Caco-2 (cell line): ENCODE data around the gene CCDC85C. TPM values are rescaled to one million over a fixed set of nuclear protein-coding genes. Genes with fewer than 3 reads are reported as not detected.

Experiments used
- BruUV-seq: library from RNA; stranded (reverse); fragments of 400-500 nt; replicated peaks from 2 replicates; lab custom pipeline; 2021; lab: Mats Ljungman, UMichigan
- CTCF ChIA-PET: fragments of 300-600 bp; sonication (Branson Sonifier 250); formaldehyde crosslinking; loops from one replicate; lab custom pipeline; 2022; ENCODE audit warnings: antibody characterized with exemption; lab: Charles Lee
- POLR2A ChIA-PET: fragments of 300-600 bp; sonication (Branson Sonifier 250); formaldehyde crosslinking; loops from one replicate; lab custom pipeline; 2022; ENCODE audit warnings: antibody characterized with exemption; lab: Charles Lee
- DNase-seq, 2 experiments: peaks; one replicate each; pipeline versions ENCODE4 v3.0.0 to v3.0.0-alpha.2; 2020 to 2022
- H3K27me3 ChIP-seq: replicated peaks from 2 replicates; pipeline ENCODE4 v1.6.0; 2011; ENCODE audit warnings: low read length; ENCODE audit not compliant: control insufficient read depth, insufficient read depth
- H3K36me3 ChIP-seq: 2 replicates; pipeline ENCODE4 v1.5.1; 2011; ENCODE audit warnings: low read length; ENCODE audit not compliant: control insufficient read depth, insufficient read depth
- H3K4me1 ChIP-seq: fragments of 250-450 bp; sonication (Bioruptor Pico); 2 replicates; pipeline ENCODE4 v1.5.1; 2020; ENCODE audit warnings: mild to moderate bottlenecking
- H3K4me3 ChIP-seq: 2 replicates; pipeline ENCODE4 v1.5.1; 2011; ENCODE audit warnings: low read depth, mild to moderate bottlenecking, control low read depth, low read length
- H3K9me3 ChIP-seq: fragments of 250-450 bp; sonication (Bioruptor Pico); 2 replicates; pipeline ENCODE4 v1.5.1; 2020; ENCODE audit warnings: mild to moderate bottlenecking, moderate library complexity
- H3K27ac Mint-ChIP-seq: one replicate; pipeline ENCODE4 v1.8.0; 2022; ENCODE audit warnings: mixed read lengths; ENCODE audit not compliant: unreplicated experiment
- H3K27me3 Mint-ChIP-seq: one replicate; pipeline ENCODE4 v1.8.0; 2022; ENCODE audit warnings: mixed read lengths; ENCODE audit not compliant: insufficient read depth, unreplicated experiment
- H3K36me3 Mint-ChIP-seq: one replicate; pipeline ENCODE4 v1.8.0; 2022; ENCODE audit warnings: mild to moderate bottlenecking, mixed read lengths; ENCODE audit not compliant: insufficient read depth, unreplicated experiment
- H3K4me1 Mint-ChIP-seq: one replicate; pipeline ENCODE4 v1.8.0; 2022; ENCODE audit warnings: low read depth, mixed read lengths; ENCODE audit not compliant: unreplicated experiment
- H3K4me3 Mint-ChIP-seq: one replicate; pipeline ENCODE4 v1.8.0; 2022; ENCODE audit warnings: mild to moderate bottlenecking, moderate library complexity, mixed read lengths; ENCODE audit not compliant: unreplicated experiment
- H3K9me3 Mint-ChIP-seq: one replicate; pipeline ENCODE4 v1.8.0; 2022; ENCODE audit warnings: mixed read lengths; ENCODE audit not compliant: unreplicated experiment
- intact Hi-C: fragments of 100-400 bp; cut with micrococcal nuclease; formaldehyde crosslinking; loops from one replicate; pipeline ENCODE4 v1.10.0; 2022; ENCODE audit not compliant: unreplicated experiment
- total RNA-seq: library from RNA; stranded (reverse); gene quantifications from 2 replicates; pipeline ENCODE4 v1.2.3, GENCODE V29; 2022
- TF ChIP-seq, protein P1 (sequence below), 2 experiments: fragments of 200-600 bp in 1 of 2; IDR thresholded peaks; 1 replicate in 1 of 2; 2 replicates in 1 of 2; pipeline versions ENCODE4 v1.5.1 to v1.8.0; 2011 to 2022; ENCODE audit warnings: antibody characterized with exemption in 1 of 2, control low read depth in 1 of 2, inconsistent platforms in 1 of 2, low read depth in 1 of 2, low read length in 1 of 2, mild to moderate bottlenecking in 1 of 2, moderate library complexity in 1 of 2; ENCODE audit not compliant: insufficient read depth in 1 of 2, severe bottlenecking in 1 of 2, unreplicated experiment in 1 of 2

Gene CCDC85C
- total RNA-seq, 1 experiment from 2014 or later, result 76.2 TPM

DNA sequence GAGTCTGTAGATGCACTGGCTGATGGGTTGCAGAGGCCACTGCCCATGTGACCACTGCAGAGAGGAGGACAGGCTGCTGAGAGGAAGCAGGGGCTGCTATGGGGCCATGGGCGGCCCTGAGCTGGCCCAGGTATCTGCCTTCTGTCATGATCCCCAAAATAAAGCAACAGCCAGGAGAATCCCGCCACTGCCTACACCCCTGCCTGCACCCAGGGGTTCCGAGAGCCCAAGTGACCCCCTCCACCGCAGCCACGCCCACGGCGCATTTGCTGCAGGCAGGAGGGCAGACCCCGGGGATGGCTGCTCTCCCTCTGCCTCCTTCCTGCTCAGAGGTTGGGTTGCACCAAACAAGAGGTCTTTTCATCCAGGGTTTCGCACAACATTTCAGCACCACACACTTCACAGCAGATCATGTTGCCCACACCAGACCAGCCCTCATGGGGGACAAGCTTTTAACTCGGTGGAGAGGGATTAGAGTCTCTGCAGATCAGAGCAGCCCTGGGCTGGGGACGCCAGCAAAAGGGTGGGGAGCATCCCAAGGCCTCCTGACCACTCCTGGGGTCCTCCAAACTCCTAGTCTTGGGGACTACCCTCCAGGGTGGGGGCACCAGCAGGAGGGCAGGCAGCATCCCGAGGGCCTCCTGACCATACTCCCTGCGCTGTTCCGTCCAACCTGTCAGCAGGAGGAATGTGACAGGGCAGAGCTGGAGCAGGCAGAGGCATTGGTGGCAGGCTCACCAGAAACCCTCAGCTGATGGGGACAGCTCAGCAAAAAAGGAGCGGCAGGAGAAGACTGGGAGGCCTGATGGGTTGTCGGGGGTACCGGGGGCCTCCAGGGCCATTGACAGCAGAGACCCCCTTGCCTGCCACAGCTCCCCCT is 14.1 kb downstream of the CCDC85C start:
- no TSS peak for BruUV-seq
- H3K27ac Mint-ChIP-seq, result no peak overlapping the region
- DNase-seq, result no peak
- ChIA-PET POLR2A (no interaction called here), CTCF (no interaction called here)
- H3K27me3 Mint-ChIP-seq, result no peaks in the 10 kb centered on the region
- H3K36me3 Mint-ChIP-seq, result peaks cover 4% of the 10 kb centered on the region
- H3K4me1 Mint-ChIP-seq, result peaks cover 19% of the 10 kb centered on the region
- Histone ChIP-seq H3K27me3 (no peaks in the 10 kb centered on the region), H3K4me1 (no peaks in the 10 kb centered on the region), H3K4me3 (no peak overlapping the region), H3K36me3 (no peaks in the 10 kb centered on the region), H3K9me3 (no peaks in the 10 kb centered on the region)
- TF ChIP-seq, protein P1, sequence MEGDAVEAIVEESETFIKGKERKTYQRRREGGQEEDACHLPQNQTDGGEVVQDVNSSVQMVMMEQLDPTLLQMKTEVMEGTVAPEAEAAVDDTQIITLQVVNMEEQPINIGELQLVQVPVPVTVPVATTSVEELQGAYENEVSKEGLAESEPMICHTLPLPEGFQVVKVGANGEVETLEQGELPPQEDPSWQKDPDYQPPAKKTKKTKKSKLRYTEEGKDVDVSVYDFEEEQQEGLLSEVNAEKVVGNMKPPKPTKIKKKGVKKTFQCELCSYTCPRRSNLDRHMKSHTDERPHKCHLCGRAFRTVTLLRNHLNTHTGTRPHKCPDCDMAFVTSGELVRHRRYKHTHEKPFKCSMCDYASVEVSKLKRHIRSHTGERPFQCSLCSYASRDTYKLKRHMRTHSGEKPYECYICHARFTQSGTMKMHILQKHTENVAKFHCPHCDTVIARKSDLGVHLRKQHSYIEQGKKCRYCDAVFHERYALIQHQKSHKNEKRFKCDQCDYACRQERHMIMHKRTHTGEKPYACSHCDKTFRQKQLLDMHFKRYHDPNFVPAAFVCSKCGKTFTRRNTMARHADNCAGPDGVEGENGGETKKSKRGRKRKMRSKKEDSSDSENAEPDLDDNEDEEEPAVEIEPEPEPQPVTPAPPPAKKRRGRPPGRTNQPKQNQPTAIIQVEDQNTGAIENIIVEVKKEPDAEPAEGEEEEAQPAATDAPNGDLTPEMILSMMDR (IDR thresholded peaks at IDR 0.05; ENCODE audit: insufficient read depth in 1 of 2, low read depth in 1 of 2, low read length in 1 of 2, severe bottlenecking in 1 of 2, unreplicated experiment in 1 of 2), result no peak
- intact Hi-C loops, result no loop called here
- H3K9me3 Mint-ChIP-seq, result no peaks in the 10 kb centered on the region
- no peak overlapping the region for H3K4me3 Mint-ChIP-seq

DNA sequence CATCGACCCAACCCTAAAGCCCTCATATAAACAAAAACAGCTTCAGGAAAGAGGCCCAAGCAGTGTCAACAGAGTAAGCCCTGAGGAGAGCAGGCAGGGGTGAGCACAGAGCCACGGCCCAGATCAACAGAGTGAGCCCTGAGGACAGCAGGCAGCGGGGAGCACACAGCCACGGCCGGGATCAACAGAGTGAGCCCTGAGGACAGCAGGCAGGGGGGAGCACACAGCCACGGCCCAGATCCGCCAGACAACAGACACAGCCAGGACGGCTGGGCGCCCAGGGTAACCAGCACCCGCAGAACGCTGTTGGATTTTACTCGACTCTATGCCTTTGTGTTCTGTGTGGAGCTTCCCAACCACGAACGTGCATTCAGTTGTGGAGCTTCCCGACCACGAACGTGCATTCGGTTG is 15.0 kb downstream of the CCDC85C start:
- TF ChIP-seq, protein P1 (IDR thresholded peaks at IDR 0.05; ENCODE audit: insufficient read depth in 1 of 2, low read depth in 1 of 2, low read length in 1 of 2, severe bottlenecking in 1 of 2, unreplicated experiment in 1 of 2), result no peak
- H3K27me3 Mint-ChIP-seq, result no peaks in the 10 kb centered on the region
- no peaks in the 10 kb centered on the region for H3K9me3 Mint-ChIP-seq
- no peak for DNase-seq
- BruUV-seq, result no TSS peak
- CTCF ChIA-PET, result no interaction called here
- Histone ChIP-seq H3K27me3 (no peaks in the 10 kb centered on the region), H3K36me3 (no peaks in the 10 kb centered on the region), H3K4me1 (no peaks in the 10 kb centered on the region), H3K4me3 (no peak overlapping the region), H3K9me3 (no peaks in the 10 kb centered on the region)
- peaks cover 4% of the 10 kb centered on the region for H3K36me3 Mint-ChIP-seq
- no peak overlapping the region for H3K27ac Mint-ChIP-seq
- peaks cover 19% of the 10 kb centered on the region for H3K4me1 Mint-ChIP-seq
- H3K4me3 Mint-ChIP-seq, result no peak overlapping the region
- intact Hi-C loops, result no loop called here
- POLR2A ChIA-PET, result no interaction called here

DNA sequence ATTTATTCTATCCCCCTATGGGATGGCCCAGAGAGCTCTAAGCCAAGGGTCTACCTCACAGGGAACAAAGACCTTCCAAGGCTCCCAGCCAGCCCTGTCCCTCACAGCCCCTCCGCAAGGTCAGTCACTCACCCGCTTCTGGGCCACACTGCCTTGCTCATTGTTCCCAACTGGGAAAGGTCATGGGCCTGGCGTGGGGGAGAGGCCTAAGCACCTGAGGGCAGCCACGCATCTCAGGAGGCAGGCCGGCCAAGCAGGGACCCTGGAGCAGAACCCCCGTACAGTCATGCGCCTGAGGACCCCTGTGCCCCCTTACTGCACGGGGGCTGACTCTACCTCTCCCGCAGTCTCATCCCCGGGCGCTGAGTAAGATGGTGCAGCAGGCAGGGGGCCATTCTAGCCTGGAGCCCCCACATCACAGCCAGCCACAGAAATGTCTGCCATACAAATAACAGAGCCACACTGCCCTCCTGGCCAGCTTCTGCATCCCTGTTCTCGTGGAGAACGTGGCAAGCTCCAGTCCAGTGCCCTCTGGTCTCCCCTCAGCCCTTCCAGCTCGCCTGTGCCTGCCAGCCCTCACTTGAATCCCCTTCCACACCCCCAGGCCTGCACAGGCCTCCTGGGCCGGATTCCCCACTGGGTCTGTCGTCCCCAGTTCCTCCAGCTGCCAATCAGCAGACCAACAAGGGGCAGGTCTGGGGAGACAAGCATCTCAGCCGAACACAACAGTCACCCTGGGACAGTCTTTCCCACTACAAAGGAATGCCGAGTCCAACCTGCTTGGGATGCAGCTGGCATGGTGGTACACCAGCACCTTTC is 16.3 kb downstream of the CCDC85C start:
- Histone ChIP-seq H3K9me3 (no peaks in the 10 kb centered on the region), H3K27me3 (no peaks in the 10 kb centered on the region), H3K4me3 (no peak overlapping the region), H3K36me3 (no peaks in the 10 kb centered on the region; the same call in 1 of the 2 replicates), H3K4me1 (no peaks in the 10 kb centered on the region)
- Mint-ChIP-seq H3K27me3 (no peaks in the 10 kb centered on the region), H3K27ac (peak overlapping the region; percentile 21), H3K4me3 (no peak overlapping the region), H3K4me1 (peaks cover 17% of the 10 kb centered on the region), H3K9me3 (no peaks in the 10 kb centered on the region), H3K36me3 (peaks cover 6% of the 10 kb centered on the region)
- intact Hi-C loops, result no loop called here
- no TSS peak for BruUV-seq
- TF ChIP-seq, protein P1 (IDR thresholded peaks at IDR 0.05; ENCODE audit: insufficient read depth in 1 of 2, low read depth in 1 of 2, low read length in 1 of 2, severe bottlenecking in 1 of 2, unreplicated experiment in 1 of 2), result no peak
- CTCF ChIA-PET, result no interaction called here
- POLR2A ChIA-PET, result no interaction called here
- DNase-seq, result no peak
